GM10266 (cell line): ENCODE measurements around the gene SPRTN.
A peak's percentile ranks its signal among the peaks of the same experiment; 100 is the strongest.
"Not testable (repeated sequence)": the region's sequence is repeated elsewhere in the genome, so short reads cannot be mapped to it uniquely, and the experiment has no call there.

ENCODE experiments used
- DNase-seq: peaks from one replicate; pipeline ENCODE4 v3.0.0; 2012; ENCODE audit errors: extremely low spot score
- TF ChIP-seq, protein P1 (sequence below): IDR thresholded peaks from 2 replicates; pipeline ENCODE4 v1.5.1; 2012; ENCODE audit warnings: mild to moderate bottlenecking, low read depth; ENCODE audit not compliant: control insufficient read depth, insufficient read depth; ENCODE audit errors: missing control alignments

The SPRTN gene

DNA sequence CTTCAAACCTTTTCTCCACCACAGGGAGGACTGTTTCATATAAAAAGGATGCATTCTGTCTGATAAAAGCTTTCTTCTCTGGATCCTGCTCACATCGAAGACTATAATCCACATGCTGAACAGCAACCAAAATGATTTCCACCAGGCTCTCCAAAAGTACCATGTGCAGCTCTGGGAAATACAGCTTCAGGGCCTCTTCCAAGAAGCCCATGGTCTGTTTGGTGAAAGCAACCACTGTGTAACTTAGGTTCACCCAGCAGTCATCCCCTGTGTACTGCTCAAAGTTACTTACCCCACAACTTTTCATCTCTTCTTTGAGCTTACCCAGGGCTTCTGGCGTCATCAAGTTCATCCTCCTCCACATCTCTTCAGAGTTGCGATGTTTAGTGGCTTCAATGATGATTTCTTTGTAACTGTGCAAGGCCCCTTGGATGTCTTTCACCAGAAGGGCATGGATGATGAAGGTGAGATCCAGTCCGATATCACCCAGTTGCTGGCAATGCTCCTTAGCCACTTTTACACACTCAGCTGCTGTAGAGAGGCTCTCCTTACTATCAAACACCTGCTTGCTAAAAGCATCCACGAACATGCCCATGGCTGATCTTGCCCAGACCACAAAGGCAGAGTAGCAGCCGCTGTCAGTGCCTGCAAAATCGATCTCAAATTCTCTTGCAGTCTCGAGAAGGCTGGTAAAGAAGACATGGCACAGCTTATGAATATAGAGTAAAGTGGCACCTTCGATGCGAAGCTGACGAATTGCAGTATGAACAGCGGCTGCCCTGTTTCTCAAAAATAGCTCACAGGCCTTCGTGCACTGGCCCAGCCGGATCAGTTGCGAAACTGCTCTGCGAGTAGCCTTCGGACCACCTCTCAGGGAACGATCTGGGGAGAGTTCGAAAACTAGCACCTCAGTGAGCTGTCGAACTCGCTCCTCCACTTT, 2.2 kb upstream of the SPRTN start:
- DNase-seq: no peak
- TF ChIP-seq, protein P1, sequence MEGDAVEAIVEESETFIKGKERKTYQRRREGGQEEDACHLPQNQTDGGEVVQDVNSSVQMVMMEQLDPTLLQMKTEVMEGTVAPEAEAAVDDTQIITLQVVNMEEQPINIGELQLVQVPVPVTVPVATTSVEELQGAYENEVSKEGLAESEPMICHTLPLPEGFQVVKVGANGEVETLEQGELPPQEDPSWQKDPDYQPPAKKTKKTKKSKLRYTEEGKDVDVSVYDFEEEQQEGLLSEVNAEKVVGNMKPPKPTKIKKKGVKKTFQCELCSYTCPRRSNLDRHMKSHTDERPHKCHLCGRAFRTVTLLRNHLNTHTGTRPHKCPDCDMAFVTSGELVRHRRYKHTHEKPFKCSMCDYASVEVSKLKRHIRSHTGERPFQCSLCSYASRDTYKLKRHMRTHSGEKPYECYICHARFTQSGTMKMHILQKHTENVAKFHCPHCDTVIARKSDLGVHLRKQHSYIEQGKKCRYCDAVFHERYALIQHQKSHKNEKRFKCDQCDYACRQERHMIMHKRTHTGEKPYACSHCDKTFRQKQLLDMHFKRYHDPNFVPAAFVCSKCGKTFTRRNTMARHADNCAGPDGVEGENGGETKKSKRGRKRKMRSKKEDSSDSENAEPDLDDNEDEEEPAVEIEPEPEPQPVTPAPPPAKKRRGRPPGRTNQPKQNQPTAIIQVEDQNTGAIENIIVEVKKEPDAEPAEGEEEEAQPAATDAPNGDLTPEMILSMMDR: no peak

DNA sequence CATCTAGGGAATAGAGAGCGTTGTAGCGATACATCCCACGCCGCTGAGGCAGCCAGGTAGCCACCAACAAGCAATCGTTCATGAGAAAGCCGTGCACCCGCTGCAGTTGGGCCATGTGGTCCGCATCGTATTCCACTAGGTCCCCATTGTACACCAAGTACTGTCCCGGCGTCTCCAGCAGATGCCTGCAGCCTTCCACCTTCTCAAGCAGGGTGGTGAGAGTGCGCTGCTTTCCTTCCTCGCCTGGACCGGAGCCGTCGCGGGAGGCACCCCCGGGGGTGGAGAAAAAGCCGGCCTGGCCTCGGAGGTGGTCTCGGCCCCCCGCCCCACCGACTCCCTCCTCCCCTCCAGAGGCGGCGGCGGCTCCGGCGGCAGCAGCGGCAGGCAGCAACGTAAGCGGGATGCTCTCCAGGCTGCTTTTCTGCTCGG, 1.0 kb upstream of the SPRTN start:
- DNase-seq: no peak
- TF ChIP-seq, protein P1: no peak

DNA sequence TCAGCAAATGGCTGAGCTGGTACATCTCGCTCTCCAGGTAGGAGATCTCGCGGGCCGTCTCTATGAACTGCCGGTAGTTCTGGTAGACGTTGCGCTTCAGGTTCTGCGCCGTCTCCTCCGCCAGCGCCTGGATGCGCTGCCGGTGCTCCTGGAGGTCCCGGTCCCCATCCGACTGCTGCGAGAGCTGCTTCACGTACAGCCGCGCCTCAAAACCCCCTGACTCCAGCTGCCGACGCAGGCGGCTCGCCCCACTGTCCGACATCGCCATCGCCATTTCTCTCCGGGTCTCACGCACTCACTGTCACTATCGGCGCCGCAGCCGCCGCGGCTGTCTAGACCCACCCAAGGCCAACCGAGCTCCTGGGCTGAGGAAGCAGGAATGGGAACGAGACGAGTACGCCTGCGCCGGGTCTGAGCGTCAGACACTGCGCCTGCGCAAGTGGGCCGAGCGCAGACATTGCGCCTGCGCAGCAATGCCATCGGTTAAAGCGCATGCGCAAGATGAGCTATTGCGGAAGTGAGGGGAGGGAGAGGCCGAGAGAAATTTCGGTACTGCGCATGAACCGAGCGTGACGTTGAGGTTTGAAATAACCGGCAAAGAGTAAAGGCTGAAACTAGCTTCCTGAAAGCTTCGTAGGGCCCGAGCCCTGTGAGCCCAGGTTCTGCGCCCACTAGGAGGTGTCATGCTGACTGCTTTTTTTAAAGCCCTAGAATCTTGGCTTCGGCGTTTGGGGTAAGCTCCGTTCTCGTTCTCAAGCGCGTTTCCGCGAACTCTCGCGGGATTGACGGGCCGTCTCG, 422 bp upstream of the SPRTN start, which contains the start of gene EXOC8:
Gene EXOC8, minus strand, starts transcription at position 381 of the 798 bp plus-strand sequence. Its CDS starts 107 bp downstream, at position 274.
- DNase-seq: peak; percentile 94
- TF ChIP-seq, protein P1: no peak

DNA sequence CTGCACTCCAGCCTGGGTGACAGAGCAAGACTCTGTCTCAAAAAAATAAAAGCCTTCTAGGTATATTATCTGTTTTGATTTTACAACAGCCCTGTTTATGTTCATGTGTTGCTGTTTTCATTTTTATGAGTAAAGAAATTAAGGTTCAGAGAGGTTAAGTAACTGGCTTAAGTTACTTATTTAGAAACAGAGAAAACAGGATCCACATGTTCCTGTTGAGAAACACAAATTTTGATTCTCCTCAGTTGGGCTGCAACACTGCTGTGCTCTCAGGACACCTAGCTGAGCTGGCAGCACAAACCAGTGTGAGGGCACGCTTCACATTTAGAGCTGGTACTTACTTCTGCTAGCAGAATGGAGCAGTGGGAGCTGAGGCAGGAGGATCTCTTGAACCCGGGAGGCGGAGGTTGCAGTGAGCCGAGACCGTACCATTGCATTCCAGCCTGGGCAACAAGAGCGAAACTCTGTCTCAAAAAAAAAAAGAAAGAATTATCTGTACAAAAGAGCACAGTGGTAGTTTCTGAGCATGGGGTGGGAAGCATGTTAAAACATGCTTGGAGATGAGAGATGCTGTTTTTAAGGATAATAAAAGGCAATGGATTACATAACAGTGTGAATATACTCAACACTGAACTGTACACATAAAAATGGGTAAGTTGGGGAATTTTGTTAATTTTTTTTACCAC, 2.4 kb downstream of the SPRTN start:
- no peak for DNase-seq
- TF ChIP-seq, protein P1: no peak

DNA sequence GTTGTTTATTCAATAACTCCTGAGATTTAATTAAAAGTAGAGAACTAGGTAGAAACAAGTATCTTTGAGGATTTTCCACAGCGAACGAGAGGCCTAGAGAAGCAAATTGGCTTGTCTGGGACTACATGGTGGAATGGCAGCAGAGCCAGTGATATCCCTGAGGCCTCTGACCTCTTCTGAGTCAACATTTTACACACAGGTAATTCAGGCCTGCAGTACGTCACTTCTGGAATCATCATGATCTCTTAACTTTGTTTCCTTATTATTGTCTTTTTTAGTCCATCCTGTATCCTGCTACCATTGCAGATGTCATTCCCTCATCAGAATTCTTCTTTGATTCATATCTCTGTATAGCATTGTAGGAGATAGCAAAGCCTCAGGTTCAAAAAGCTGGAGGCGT, 9.9 kb downstream of the SPRTN start:
- TF ChIP-seq, protein P1: no peak
- DNase-seq: no peak

DNA sequence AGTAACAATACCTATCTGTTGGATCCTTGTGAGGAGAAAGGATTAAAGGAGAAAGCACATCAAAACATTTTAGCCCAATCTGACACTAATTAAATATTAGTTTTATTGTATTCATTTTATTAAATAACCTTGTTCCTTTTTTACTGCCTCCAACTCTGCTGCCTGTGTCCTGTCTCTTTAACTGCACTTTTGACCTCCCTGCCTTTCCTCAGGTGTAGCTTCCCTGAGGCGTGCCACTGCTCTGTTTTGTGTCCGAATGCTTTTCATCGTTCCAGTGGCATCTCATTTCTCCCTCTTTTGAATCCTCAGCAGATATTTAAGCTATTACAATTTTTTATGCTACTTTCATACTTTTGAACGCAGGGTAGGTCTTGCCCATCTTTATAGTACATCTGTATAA, 10.3 kb downstream of the SPRTN start:
- no peak for DNase-seq
- TF ChIP-seq, protein P1: no peak

DNA sequence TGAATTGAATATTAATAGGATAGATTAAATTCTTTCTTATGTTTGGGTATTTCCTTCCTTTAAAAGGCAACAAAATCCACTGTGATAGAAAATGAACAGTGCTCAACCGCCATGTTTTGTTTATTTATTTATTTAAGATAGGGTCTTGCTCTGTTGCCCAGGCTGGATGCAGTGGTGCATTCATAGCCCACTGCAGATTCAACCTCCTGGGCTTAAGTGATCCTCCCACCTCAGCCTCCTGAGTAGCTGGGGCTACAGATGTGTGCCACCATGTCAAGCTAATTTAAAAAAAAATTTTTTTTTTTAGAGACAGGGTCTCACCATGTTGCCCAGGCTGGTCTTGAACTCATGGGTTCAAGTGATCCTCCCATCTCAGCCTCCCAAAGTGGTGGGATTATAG, 10.8 kb downstream of the SPRTN start:
- DNase-seq: not testable (repeated sequence)
